Right cardiac atrium (tissue), 5 donors: ENCODE results near the gene TACC3. TPM values are rescaled to one million over a fixed set of nuclear protein-coding genes. Genes with fewer than 3 reads are reported as not detected.
"Not testable (repeated sequence)": the region's sequence is repeated elsewhere in the genome, so short reads cannot be mapped to it uniquely, and the experiment has no call there.

Source experiments
- ATAC-seq, 2 donors: fragments of 200-7000 bp; cut with Tn5 transposase; one replicate each; pipeline versions ENCODE4 v1.8.0 to v1.9.1; 2020; ENCODE audit warnings: moderate library complexity in 2 of 2, mild to moderate bottlenecking in 1 of 2
- DNase-seq, 3 donors: peaks; one replicate each; pipeline ENCODE4 v3.0.0-alpha.2; 2020
- H3K27ac ChIP-seq: one replicate; pipeline ENCODE4 v1.5.1; 2013; ENCODE audit warnings: mild to moderate bottlenecking, low read length, control low read depth, moderate library complexity
- H3K27me3 ChIP-seq: one replicate; pipeline ENCODE4 v1.6.1; 2013; ENCODE audit not compliant: control insufficient read depth, insufficient read depth
- H3K4me1 ChIP-seq: one replicate; pipeline ENCODE4 v1.6.1; 2013; ENCODE audit warnings: low read length; ENCODE audit not compliant: control insufficient read depth, insufficient read depth
- H3K4me3 ChIP-seq: one replicate; pipeline ENCODE4 v1.5.1; 2013; ENCODE audit warnings: low read length, control low read depth
- H3K9me3 ChIP-seq: one replicate; pipeline ENCODE4 v1.6.1; 2013; ENCODE audit warnings: low read length; ENCODE audit not compliant: control insufficient read depth
- WGBS: extraction: QIAGEN DNeasy Blood & Tissue Kit; methylation state at CpG from one replicate; pipeline ENCODE4 v1.1.7; 2013; 5-methylcytosine and 5-hydroxymethylcytosine counted together
- intact Hi-C, 4 donors: fragments of 100-400 bp; cut with DNase I; formaldehyde crosslinking; loops; one replicate each; pipeline versions ENCODE4 v1.11.0 to v1.14.0; 2022 to 2023
- polyA plus RNA-seq: library from polyadenylated mRNA; stranded (reverse); fragments of 200-250 nt; gene quantifications from one replicate; pipeline ENCODE4 v1.2.3, GENCODE V29; 2013
- total RNA-seq, 4 donors: library from RNA; stranded (reverse); fragmentation: NEBNext Ultra II Directional; extraction: Animal tissue kit (Norgen Biotek cat#: 25700); gene quantifications; one replicate each; pipeline ENCODE4 v1.2.1, GENCODE V29; 2021
- donor health status: healthy with polysubstance abuse.
- donor health status: DM: no; HTN: yes; CAD: no.
- donor health status: DM: no; HTN: no; CAD: no.
- donor health status: DM: no; HTN: yes; CAD: no; lungs with severe emphysema.
- donor health status: DM: yes; HTN: yes; CAD: no.

Gene TACC3
- total and polyA plus RNA-seq, 5 donors, result 4.1 to 10.8 (median 6.3) TPM

GRCh38 chr4:1683736-1684505 lies 37.4 kb upstream of the TACC3 start, which contains the start of gene FAM53A:
Gene FAM53A (minus strand): TSS chr4:1684313. CDS start chr4:1668741, 15,572 bp downstream.
- intact Hi-C loops, result no loop called here
- Histone ChIP-seq H3K9me3 (no peaks in the 10 kb centered on the region), H3K27me3 (no peaks in the 10 kb centered on the region), H3K4me3 (peak within 1 kb of the TSS; percentile 30), H3K27ac (peak within 1 kb of the TSS; percentile 22), H3K4me1 (no peaks in the 10 kb centered on the region)
- WGBS, result under 1% methylated on average over 115 of the region's 118 CpGs
- ATAC-seq (peak; percentile 94 to 96), DNase-seq (peak in 2 of 3 donors; percentile 91 to 98)

GRCh38 chr4:1684506-1685234 lies 36.7 kb upstream of the TACC3 start:
- ATAC-seq (peak; percentile 30 to 35), DNase-seq (peak in 1 of 3 donors; percentile 98)
- H3K9me3 ChIP-seq, result no peaks in the 10 kb centered on the region
- no peaks in the 10 kb centered on the region for H3K4me1 ChIP-seq
- H3K27ac ChIP-seq, result peak overlapping the region; percentile 0
- peak overlapping the region; percentile 30 for H3K4me3 ChIP-seq
- 33% methylated on average over 66 of the region's 66 CpGs for WGBS
- intact Hi-C loops, result no loop called here
- no peaks in the 10 kb centered on the region for H3K27me3 ChIP-seq

- H3K9me3 ChIP-seq, result no peaks in the 10 kb centered on the region
- H3K4me1 ChIP-seq, result no peaks in the 10 kb centered on the region
- peak; percentile 6 to 8 for ATAC-seq
- H3K4me3 ChIP-seq, result no peak overlapping the region
- 79% methylated on average over 23 of the region's 23 CpGs for WGBS
- no peaks in the 10 kb centered on the region for H3K27me3 ChIP-seq
- H3K27ac ChIP-seq, result no peak overlapping the region
- peak in 1 of 3 donors; percentile 29 for DNase-seq
- intact Hi-C loops, result no loop called here
Observed at GRCh38 chr4:1685235-1686150, 35.8 kb upstream of the TACC3 start.

- intact Hi-C loops, result no loop called here
- H3K4me1 ChIP-seq, result no peaks in the 10 kb centered on the region
- no peaks in the 10 kb centered on the region for H3K9me3 ChIP-seq
- no peak for ATAC-seq
- 47% methylated on average over 7 of the region's 7 CpGs for WGBS
- no peak for DNase-seq
- H3K27me3 ChIP-seq, result no peaks in the 10 kb centered on the region
- no peak overlapping the region for H3K27ac ChIP-seq
- no peak overlapping the region for H3K4me3 ChIP-seq
Observed at GRCh38 chr4:1686440-1687036, 34.8 kb upstream of the TACC3 start.

- H3K27me3 ChIP-seq, result no peaks in the 10 kb centered on the region
- intact Hi-C loops, result loop anchor here in 3 of 4 donors (5.0 kb wide), 1 partner anchor 37 kb away; no protein-coding TSS in a partner anchor
- no peaks in the 10 kb centered on the region for H3K4me1 ChIP-seq
- no peak overlapping the region for H3K4me3 ChIP-seq
- H3K27ac ChIP-seq, result no peak overlapping the region
- H3K9me3 ChIP-seq, result no peaks in the 10 kb centered on the region
- 95% methylated on average over 3 of the region's 3 CpGs for WGBS
- DNase-seq, result no peak
- no peak for ATAC-seq
Observed at GRCh38 chr4:1690698-1691097, 30.6 kb upstream of the TACC3 start.

GRCh38 chr4:1691737-1692373 lies 29.5 kb upstream of the TACC3 start:
- DNase-seq, result no peak
- ATAC-seq, result no peak
- Histone ChIP-seq H3K4me1 (no peaks in the 10 kb centered on the region), H3K4me3 (no peak overlapping the region), H3K9me3 (no peaks in the 10 kb centered on the region), H3K27ac (no peak overlapping the region), H3K27me3 (no peaks in the 10 kb centered on the region)
- intact Hi-C loops, result loop anchor here in 3 of 4 donors (5.0 kb wide), 1 partner anchor 35 kb away; no protein-coding TSS in a partner anchor
- WGBS, result 89% methylated on average over 9 of the region's 9 CpGs

GRCh38 chr4:1693131-1693896 lies 28.0 kb upstream of the TACC3 start:
- DNase-seq (peak; percentile 64 to 84 (median 81)), ATAC-seq (peak; percentile 72 to 80)
- 43% methylated on average over 7 of the region's 7 CpGs for WGBS

GRCh38 chr4:1695913-1696312 lies 25.4 kb upstream of the TACC3 start:
- H3K4me1 ChIP-seq, result no peaks in the 10 kb centered on the region
- no peak overlapping the region for H3K4me3 ChIP-seq
- no peaks in the 10 kb centered on the region for H3K9me3 ChIP-seq
- H3K27me3 ChIP-seq, result no peaks in the 10 kb centered on the region
- DNase-seq, result no peak
- no peak for ATAC-seq
- WGBS, result 61% methylated on average over 5 of the region's 5 CpGs
- intact Hi-C loops, result no loop called here
- no peak overlapping the region for H3K27ac ChIP-seq

More at GRCh38 chr4:1693131-1693896, 28.0 kb upstream of the TACC3 start:
- H3K27ac ChIP-seq, result peak overlapping the region; percentile 23
- no peaks in the 10 kb centered on the region for H3K9me3 ChIP-seq
- no peak overlapping the region for H3K4me3 ChIP-seq
- H3K4me1 ChIP-seq, result no peaks in the 10 kb centered on the region
- H3K27me3 ChIP-seq, result no peaks in the 10 kb centered on the region
- intact Hi-C loops, result loop anchor here in 3 of 4 donors (5.0 kb wide), 1 partner anchor 34 kb away; no protein-coding TSS in a partner anchor

- intact Hi-C loops, H3K27me3 ChIP-seq, H3K4me3 ChIP-seq, ATAC-seq, H3K27ac ChIP-seq, H3K9me3 ChIP-seq, DNase-seq, H3K4me1 ChIP-seq: not testable (repeated sequence)
- 83% methylated on average over 8 of the region's 8 CpGs for WGBS
Observed at GRCh38 chr4:1701671-1702070, 19.6 kb upstream of the TACC3 start.
